Esophagus squamous epithelium (tissue), 5 donors: Measurements from ENCODE around the gene TFPT. TPM values are rescaled to one million over a fixed set of nuclear protein-coding genes. Genes with fewer than 3 reads are reported as not detected.

Experiments used
- DNase-seq: peaks from one replicate; lab custom pipeline; 2025; lab: John Stamatoyannopoulos, UW
- H3K27ac ChIP-seq, 4 donors: fragments of 200-600 bp; sonication (generic); one replicate each; pipeline ENCODE4 v1.5.1; 2016 to 2019; ENCODE audit warnings: mild to moderate bottlenecking in 1 of 4
- H3K27me3 ChIP-seq, 4 donors: fragments of 200-600 bp; sonication (generic); 1 replicate in 3 of 4; 2 replicates in 1 of 4; pipeline versions ENCODE4 v1.5.1 to v1.6.0; 2017 to 2021; ENCODE audit warnings: antibody characterized with exemption in 1 of 4
- H3K36me3 ChIP-seq, 3 donors: fragments of 200-600 bp; sonication (generic); one replicate each; pipeline ENCODE4 v1.5.1; 2016 to 2019
- H3K4me1 ChIP-seq, 3 donors: fragments of 200-600 bp; sonication (generic); one replicate each; pipeline ENCODE4 v1.5.1; 2017 to 2019
- H3K4me3 ChIP-seq, 4 donors: fragments of 200-600 bp; sonication (generic); 1 replicate in 3 of 4; 2 replicates in 1 of 4; pipeline ENCODE4 v1.5.1; 2016 to 2019; ENCODE audit warnings: mild to moderate bottlenecking in 2 of 4, moderate library complexity in 1 of 4
- H3K9me3 ChIP-seq, 3 donors: fragments of 200-600 bp; sonication (generic); one replicate each; pipeline ENCODE4 v1.5.1; 2016 to 2019
- CTCF ChIP-seq, 6 experiments: fragments of 450-650 bp in 4 of 6; fragments of 200-600 bp in 2 of 6; sonication (generic) in 2 of 6; IDR thresholded peaks; one replicate each; pipeline ENCODE4 v1.5.1; 2016 to 2019; ENCODE audit warnings: antibody characterized with exemption in 6 of 6, mild to moderate bottlenecking in 4 of 6, moderate library complexity in 4 of 6
- POLR2A ChIP-seq, 4 donors: fragments of 450-650 bp; IDR thresholded peaks; one replicate each; pipeline ENCODE4 v1.6.1; 2017; ENCODE audit warnings: antibody characterized with exemption in 4 of 4, mild to moderate bottlenecking in 4 of 4, moderate library complexity in 3 of 4
- WGBS, 2 donors: methylation state at CpG; one replicate each; pipeline ENCODE4 v1.1.5; 2018; 5-methylcytosine and 5-hydroxymethylcytosine counted together
- intact Hi-C: fragments of 100-400 bp; cut with DNase I; formaldehyde crosslinking; loops from one replicate; pipeline ENCODE4 v1.15.0; 2022
- total RNA-seq, 4 donors: library from RNA; depleted of rRNA; stranded (reverse); fragments of >200 nt; gene quantifications; one replicate each; pipeline ENCODE4 v1.1.0, GENCODE V29; 2016
- donor health status: DM: yes; HTN: yes; CAD: no.

The TFPT gene
- total RNA-seq, 4 donors from 2014 or later: 6.1 to 9.0 (median 7.4) TPM

- Histone ChIP-seq H3K27me3 (no peaks in the 10 kb centered on the region), H3K36me3 (peaks cover 26 to 77% (median 34%) of the 10 kb centered on the region in 3 donors), H3K9me3 (no peaks in the 10 kb centered on the region), H3K27ac (no peak overlapping the region), H3K4me1 (peaks cover 2 to 12% (median 7%) of the 10 kb centered on the region in 3 donors), H3K4me3 (no peak overlapping the region)
- TF ChIP-seq POLR2A (IDR thresholded peaks at IDR 0.05): no peak
- TF ChIP-seq CTCF (IDR thresholded peaks at IDR 0.05): no peak
- 75 to 79% methylated on average over 5 to 7 of the region's 7 CpGs for WGBS, 2 donors
- DNase-seq: no peak
- intact Hi-C loops: no loop called here
These were observed 7.0 kb downstream of the TFPT start for GRCh38 chr19:54108496-54108895.

GRCh38 chr19:54107876-54108490 lies 7.5 kb downstream of the TFPT start:
- 73 to 81% methylated on average over 8 to 18 of the region's 21 CpGs for WGBS, 2 donors
- H3K27ac ChIP-seq: no peak overlapping the region
- H3K4me3 ChIP-seq: no peak overlapping the region
- DNase-seq: no peak
- intact Hi-C loops: no loop called here
- H3K4me1 ChIP-seq: peaks cover 0 to 17% (median 11%) of the 10 kb centered on the region in 3 donors
- TF ChIP-seq CTCF (IDR thresholded peaks at IDR 0.05) (no peak), POLR2A (IDR thresholded peaks at IDR 0.05) (no peak)
- H3K9me3 ChIP-seq: no peaks in the 10 kb centered on the region
- peaks cover 26 to 77% (median 34%) of the 10 kb centered on the region in 3 donors for H3K36me3 ChIP-seq
- no peaks in the 10 kb centered on the region for H3K27me3 ChIP-seq

- Histone ChIP-seq H3K27me3 (no peaks in the 10 kb centered on the region), H3K4me1 (peaks cover 5 to 25% (median 14%) of the 10 kb centered on the region in 3 donors), H3K9me3 (no peaks in the 10 kb centered on the region), H3K4me3 (no peak overlapping the region), H3K36me3 (peaks cover 26 to 66% (median 34%) of the 10 kb centered on the region in 3 donors), H3K27ac (no peak overlapping the region)
- TF ChIP-seq POLR2A (IDR thresholded peaks at IDR 0.05) (no peak), CTCF (IDR thresholded peaks at IDR 0.05) (no peak)
- 77 to 85% methylated on average over 9 to 10 of the region's 15 CpGs for WGBS, 2 donors
- DNase-seq: no peak
- intact Hi-C loops: no loop called here
These were observed 8.7 kb downstream of the TFPT start for GRCh38 chr19:54106716-54107115.

GRCh38 chr19:54105796-54106195 lies 9.7 kb downstream of the TFPT start:
- peaks cover 25 to 58% (median 31%) of the 10 kb centered on the region in 3 donors for H3K36me3 ChIP-seq
- H3K4me1 ChIP-seq: peaks cover 5 to 25% (median 14%) of the 10 kb centered on the region in 3 donors
- TF ChIP-seq POLR2A (IDR thresholded peaks at IDR 0.05) (no peak), CTCF (IDR thresholded peaks at IDR 0.05) (no peak)
- no peak overlapping the region for H3K4me3 ChIP-seq
- intact Hi-C loops: no loop called here
- no peak for DNase-seq
- no peaks in the 10 kb centered on the region for H3K27me3 ChIP-seq
- H3K9me3 ChIP-seq: no peaks in the 10 kb centered on the region
- no peak overlapping the region for H3K27ac ChIP-seq
- WGBS, 2 donors: 96% methylated on average over 8 to 10 of the region's 10 CpGs

- Histone ChIP-seq H3K27ac (no peak overlapping the region), H3K9me3 (no peaks in the 10 kb centered on the region), H3K4me3 (no peak overlapping the region), H3K36me3 (peaks cover 19 to 52% (median 25%) of the 10 kb centered on the region in 3 donors), H3K4me1 (peaks cover 5 to 25% (median 14%) of the 10 kb centered on the region in 3 donors), H3K27me3 (no peaks in the 10 kb centered on the region)
- TF ChIP-seq CTCF (IDR thresholded peaks at IDR 0.05): no peak
- TF ChIP-seq POLR2A (IDR thresholded peaks at IDR 0.05): no peak
- DNase-seq: no peak
- WGBS, 2 donors: 84 to 90% methylated on average over 11 of the region's 11 CpGs
- intact Hi-C loops: no loop called here
These were observed 10.3 kb downstream of the TFPT start for GRCh38 chr19:54104998-54105715.
